SU-DHL-6 (cell line): Measurements from ENCODE around the gene CCNY.

ENCODE experiments used
- H2AFZ ChIP-seq: fragments of 200-600 bp; sonication (generic); 2 replicates; pipeline ENCODE4 v1.6.1; 2014; ENCODE audit warnings: low read depth, mild to moderate bottlenecking, moderate library complexity, mixed read lengths, antibody characterized with exemption, low read length; ENCODE audit not compliant: severe bottlenecking
- H3F3A ChIP-seq: fragments of 200-600 bp; shearing (Covaris generic); 2 replicates; pipeline ENCODE4 v1.6.0; 2016; ENCODE audit warnings: antibody characterized with exemption, mild to moderate bottlenecking; ENCODE audit not compliant: insufficient read depth
- H3K27ac ChIP-seq: fragments of 200-600 bp; sonication (generic); 2 replicates; pipeline ENCODE4 v1.5.1; 2016; ENCODE audit warnings: low read depth, mild to moderate bottlenecking, low read length, moderate library complexity, mixed read lengths
- H3K27me3 ChIP-seq: fragments of 200-600 bp; sonication (generic), shearing (Covaris generic); 2 replicates; pipeline ENCODE4 v1.6.0; 2014; ENCODE audit warnings: mild to moderate bottlenecking, low read length
- H3K36me3 ChIP-seq: fragments of 200-600 bp; sonication (generic); 2 replicates; pipeline ENCODE4 v1.6.1; 2014; ENCODE audit warnings: mild to moderate bottlenecking, low read length, mixed read lengths
- H3K4me2 ChIP-seq: fragments of 300-600, 200-600 bp; shearing (Covaris generic), sonication (generic); 2 replicates; pipeline ENCODE4 v1.6.0; 2014; ENCODE audit warnings: low read length, low read depth, mild to moderate bottlenecking; ENCODE audit not compliant: poor library complexity, severe bottlenecking
- H3K4me3 ChIP-seq: fragments of 200-600 bp; sonication (generic); 2 replicates; pipeline ENCODE4 v1.5.1; 2014; ENCODE audit warnings: antibody characterized with exemption, low read length, mild to moderate bottlenecking, mixed read lengths; ENCODE audit not compliant: insufficient read depth, poor library complexity, severe bottlenecking
- H3K79me2 ChIP-seq: fragments of 200-600 bp; sonication (generic); 2 replicates; pipeline ENCODE4 v1.6.1; 2014; ENCODE audit warnings: mild to moderate bottlenecking, low read length, moderate library complexity; ENCODE audit not compliant: insufficient read depth
- H3K9ac ChIP-seq: fragments of 200-600 bp; sonication (generic); 2 replicates; pipeline ENCODE4 v1.7.0; 2014; ENCODE audit warnings: mild to moderate bottlenecking, low read length
- H3K9me2 ChIP-seq: fragments of 200-600 bp; sonication (generic); replicated peaks from 2 replicates; pipeline ENCODE4 v1.6.1; 2014; ENCODE audit warnings: low read length; ENCODE audit not compliant: insufficient read depth
- H3K9me3 ChIP-seq: fragments of 200-600 bp; sonication (generic); 2 replicates; pipeline ENCODE4 v1.6.1; 2014; ENCODE audit warnings: low read length, mixed read lengths; ENCODE audit not compliant: insufficient read depth
- H4K20me1 ChIP-seq: fragments of 200-600 bp; sonication (generic); 2 replicates; pipeline ENCODE4 v1.6.1; 2014; ENCODE audit warnings: low read depth, mild to moderate bottlenecking, antibody characterized with exemption, low read length, moderate library complexity, mixed read lengths
- EZH2phosphoT487 ChIP-seq: fragments of 200-600 bp; sonication (generic), shearing (Covaris generic); conservative IDR thresholded peaks from 2 replicates; pipeline ENCODE4 v1.6.1; 2018; ENCODE audit warnings: mild to moderate bottlenecking, antibody characterized with exemption, low read length, moderate library complexity, mixed read lengths
- TF ChIP-seq, protein P1 (sequence below): fragments of 200-600 bp; sonication (generic); IDR thresholded peaks from one replicate; pipeline ENCODE4 v1.5.1; 2017; ENCODE audit warnings: antibody characterized with exemption, mild to moderate bottlenecking, low read length, moderate library complexity; ENCODE audit not compliant: insufficient read depth, poor library complexity, severe bottlenecking

The CCNY gene

DNA sequence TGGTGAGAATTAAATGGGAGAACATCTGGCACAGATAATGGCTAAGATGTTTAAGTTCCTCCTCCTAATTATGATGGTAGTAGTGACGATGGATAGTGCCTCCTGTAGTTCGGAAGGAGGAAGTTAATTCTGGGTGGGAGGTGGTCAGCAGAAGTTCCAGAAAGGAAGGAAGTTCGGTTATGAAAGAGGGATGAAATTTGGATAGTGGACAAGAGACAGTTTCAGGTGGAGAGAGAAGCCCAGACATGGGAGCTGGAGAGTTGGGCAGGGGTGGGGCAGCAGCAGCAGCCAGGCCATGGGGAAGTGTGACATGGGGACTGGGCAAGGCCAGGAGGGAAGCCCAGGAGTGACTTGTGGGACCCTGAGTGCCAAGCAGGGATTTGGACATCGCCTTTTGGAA is 99.5 kb downstream of the CCNY start:
- Histone ChIP-seq H3K9me2 (no peaks in the 10 kb centered on the region), H2AFZ (no peak overlapping the region), H3K36me3 (no peaks in the 10 kb centered on the region), H3K27me3 (no peaks in the 10 kb centered on the region), H3K9me3 (no peaks in the 10 kb centered on the region), H3K79me2 (peaks cover 4% of the 10 kb centered on the region; the same call in 1 of the 2 replicates), H3K4me3 (no peak overlapping the region), H3K4me2 (no peak overlapping the region), H3K27ac (no peak overlapping the region), H4K20me1 (no peaks in the 10 kb centered on the region), H3K9ac (no peak overlapping the region), H3F3A (no peaks in the 10 kb centered on the region)
- TF ChIP-seq, protein P1, sequence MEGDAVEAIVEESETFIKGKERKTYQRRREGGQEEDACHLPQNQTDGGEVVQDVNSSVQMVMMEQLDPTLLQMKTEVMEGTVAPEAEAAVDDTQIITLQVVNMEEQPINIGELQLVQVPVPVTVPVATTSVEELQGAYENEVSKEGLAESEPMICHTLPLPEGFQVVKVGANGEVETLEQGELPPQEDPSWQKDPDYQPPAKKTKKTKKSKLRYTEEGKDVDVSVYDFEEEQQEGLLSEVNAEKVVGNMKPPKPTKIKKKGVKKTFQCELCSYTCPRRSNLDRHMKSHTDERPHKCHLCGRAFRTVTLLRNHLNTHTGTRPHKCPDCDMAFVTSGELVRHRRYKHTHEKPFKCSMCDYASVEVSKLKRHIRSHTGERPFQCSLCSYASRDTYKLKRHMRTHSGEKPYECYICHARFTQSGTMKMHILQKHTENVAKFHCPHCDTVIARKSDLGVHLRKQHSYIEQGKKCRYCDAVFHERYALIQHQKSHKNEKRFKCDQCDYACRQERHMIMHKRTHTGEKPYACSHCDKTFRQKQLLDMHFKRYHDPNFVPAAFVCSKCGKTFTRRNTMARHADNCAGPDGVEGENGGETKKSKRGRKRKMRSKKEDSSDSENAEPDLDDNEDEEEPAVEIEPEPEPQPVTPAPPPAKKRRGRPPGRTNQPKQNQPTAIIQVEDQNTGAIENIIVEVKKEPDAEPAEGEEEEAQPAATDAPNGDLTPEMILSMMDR, result no peak
- no peak for TF ChIP-seq EZH2phosphoT487

DNA sequence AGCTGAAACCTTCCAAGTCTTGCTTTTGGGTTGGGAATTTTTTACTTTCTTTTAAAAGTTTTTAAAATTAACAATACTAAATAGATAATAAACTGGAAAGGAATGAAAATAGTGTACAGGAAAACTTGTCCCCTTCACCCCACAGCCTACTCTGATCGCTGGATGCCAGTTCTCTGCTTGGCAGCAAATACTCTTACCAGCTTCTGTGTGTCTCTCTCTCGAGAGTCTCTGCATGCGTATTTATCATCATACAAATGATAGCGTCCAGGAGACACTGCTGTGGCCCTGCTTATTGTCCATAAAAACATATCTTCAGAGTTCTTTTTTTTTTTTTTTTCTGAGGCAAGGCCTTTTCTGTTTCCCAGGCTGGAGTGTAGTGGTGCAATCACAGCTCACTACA is 101.5 kb downstream of the CCNY start:
- no peaks in the 10 kb centered on the region for H3K36me3 ChIP-seq
- H3K9ac ChIP-seq, result no peak overlapping the region
- H3F3A ChIP-seq, result no peaks in the 10 kb centered on the region
- no peak overlapping the region for H3K4me3 ChIP-seq
- no peak for TF ChIP-seq EZH2phosphoT487
- TF ChIP-seq, protein P1, result no peak
- H3K4me2 ChIP-seq, result no peak overlapping the region
- no peaks in the 10 kb centered on the region for H4K20me1 ChIP-seq
- no peaks in the 10 kb centered on the region for H3K9me2 ChIP-seq
- H3K79me2 ChIP-seq, result peaks cover 4% of the 10 kb centered on the region; the same call in 1 of the 2 replicates
- H3K27me3 ChIP-seq, result no peaks in the 10 kb centered on the region
- no peak overlapping the region for H2AFZ ChIP-seq
- no peak overlapping the region for H3K27ac ChIP-seq
- peaks cover 2% of the 10 kb centered on the region; the same call in 1 of the 2 replicates for H3K9me3 ChIP-seq

DNA sequence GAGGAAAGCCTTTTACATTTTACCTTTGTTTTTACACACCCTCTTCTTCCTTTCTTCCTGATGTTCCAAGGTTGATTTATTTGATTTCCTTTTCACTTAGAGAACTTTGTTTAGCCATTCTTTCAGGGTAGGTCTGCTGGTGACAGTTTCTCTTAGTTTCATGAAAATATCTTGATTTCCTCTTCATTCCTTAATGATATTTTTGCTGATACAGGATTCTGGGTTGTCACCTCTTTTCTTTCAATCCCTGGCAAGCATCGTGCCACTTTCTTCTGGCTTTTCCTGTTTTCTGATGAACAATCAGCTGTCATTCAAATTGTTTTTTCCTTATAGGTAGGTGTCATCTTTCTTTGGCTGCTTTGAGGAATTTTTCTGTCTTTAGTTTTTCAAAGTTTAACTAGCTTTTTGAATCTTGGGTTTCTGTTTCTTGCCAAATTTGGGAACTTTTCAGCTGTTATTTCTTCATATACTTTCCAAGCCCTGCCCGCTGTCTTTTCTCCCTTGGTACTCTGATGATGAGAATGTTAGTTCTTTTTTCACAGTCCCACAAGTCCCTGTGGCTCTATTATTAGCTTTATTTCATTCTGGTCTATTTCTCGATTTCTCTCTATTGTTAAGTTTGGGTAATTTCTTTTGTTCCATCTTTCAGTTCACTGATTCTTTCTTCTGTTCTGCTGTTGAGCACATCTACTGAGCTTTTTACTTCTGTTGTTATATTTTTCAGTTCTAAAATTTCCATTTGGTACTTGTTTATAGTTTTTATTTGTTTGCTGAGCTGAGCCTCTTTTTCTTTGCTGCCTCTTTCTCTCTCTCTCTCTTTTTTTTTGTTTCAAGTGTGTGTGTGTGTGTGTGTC is 102.6 kb downstream of the CCNY start:
- Histone ChIP-seq H3K27ac (no peak overlapping the region), H3K9ac (no peak overlapping the region), H3K4me2 (no peak overlapping the region), H3K9me2 (no peaks in the 10 kb centered on the region), H3K4me3 (no peak overlapping the region), H3F3A (no peaks in the 10 kb centered on the region), H3K27me3 (no peaks in the 10 kb centered on the region), H2AFZ (no peak overlapping the region), H3K79me2 (peaks cover 4% of the 10 kb centered on the region; the same call in 1 of the 2 replicates), H4K20me1 (no peaks in the 10 kb centered on the region), H3K36me3 (no peaks in the 10 kb centered on the region), H3K9me3 (peaks cover 8% of the 10 kb centered on the region; the same call in 1 of the 2 replicates)
- TF ChIP-seq, protein P1, result no peak
- no peak for TF ChIP-seq EZH2phosphoT487
